ENCODE measurements around the gene PYGB. TPM values are rescaled to one million over a fixed set of nuclear protein-coding genes. Genes with fewer than 3 reads are reported as not detected.

Gene PYGB
- polyA plus RNA-seq, 4 donors, result 25.7 to 38.4 (median 32.7) TPM

- H3K36me3 ChIP-seq (ENCODE audit: control insufficient read depth in 3 of 3, insufficient read depth in 2 of 3, low read depth in 1 of 3, low read length in 3 of 3), result peaks cover 0 to 20% (median 0%) of the 10 kb centered on the region in 3 donors
- no peaks in the 10 kb centered on the region for H3K27me3 ChIP-seq (ENCODE audit: control insufficient read depth in 3 of 3, insufficient read depth in 3 of 3, low read length in 3 of 3)
- peak overlapping the region in 1 of 3 donors; percentile 71 for H3K27ac ChIP-seq (ENCODE audit: low read depth in 1 of 3, low read length in 2 of 3)
- H3K9me3 ChIP-seq (ENCODE audit: control insufficient read depth in 2 of 2, insufficient read depth in 1 of 2, low read depth in 1 of 2, low read length in 1 of 2), result no peaks in the 10 kb centered on the region
- H3K4me3 ChIP-seq (ENCODE audit: low read depth in 1 of 3, low read length in 3 of 3), result no peak overlapping the region
- FAIRE-seq (no peak), DNase-seq (no peak)
- WGBS, 3 donors, result 86 to 91% (median 90%) methylated on average over 11 of the region's 11 CpGs
- H3K4me1 ChIP-seq (ENCODE audit: control insufficient read depth in 3 of 3, insufficient read depth in 2 of 3, low read depth in 1 of 3, low read length in 2 of 3), result peaks cover 2 to 32% (median 3%) of the 10 kb centered on the region in 3 donors
These were observed 5.9 kb downstream of the PYGB start for GRCh38 chr20:25253606-25254275.

- Histone ChIP-seq H3K27me3 (ENCODE audit: control insufficient read depth in 3 of 3, insufficient read depth in 3 of 3, low read length in 3 of 3) (no peaks in the 10 kb centered on the region), H3K36me3 (ENCODE audit: control insufficient read depth in 3 of 3, insufficient read depth in 2 of 3, low read depth in 1 of 3, low read length in 3 of 3) (peaks cover 0 to 28% (median 0%) of the 10 kb centered on the region in 3 donors), H3K4me3 (ENCODE audit: low read depth in 1 of 3, low read length in 3 of 3) (no peak overlapping the region), H3K4me1 (ENCODE audit: control insufficient read depth in 3 of 3, insufficient read depth in 2 of 3, low read depth in 1 of 3, low read length in 2 of 3) (peaks cover 2 to 26% (median 2%) of the 10 kb centered on the region in 3 donors), H3K9me3 (ENCODE audit: control insufficient read depth in 2 of 2, insufficient read depth in 1 of 2, low read depth in 1 of 2, low read length in 1 of 2) (no peaks in the 10 kb centered on the region), H3K27ac (ENCODE audit: low read depth in 1 of 3, low read length in 2 of 3) (no peak overlapping the region)
- no peak for FAIRE-seq
- 61 to 66% (median 65%) methylated on average over 5 of the region's 5 CpGs for WGBS, 3 donors
- no peak for DNase-seq
These were observed 6.7 kb downstream of the PYGB start for GRCh38 chr20:25254571-25254970.

GRCh38 chr20:25254986-25255680 lies 7.2 kb downstream of the PYGB start:
- Histone ChIP-seq H3K36me3 (ENCODE audit: control insufficient read depth in 3 of 3, insufficient read depth in 2 of 3, low read depth in 1 of 3, low read length in 3 of 3) (peaks cover 0 to 30% (median 2%) of the 10 kb centered on the region in 3 donors), H3K9me3 (ENCODE audit: control insufficient read depth in 2 of 2, insufficient read depth in 1 of 2, low read depth in 1 of 2, low read length in 1 of 2) (no peaks in the 10 kb centered on the region), H3K4me3 (ENCODE audit: low read depth in 1 of 3, low read length in 3 of 3) (no peak overlapping the region), H3K27me3 (ENCODE audit: control insufficient read depth in 3 of 3, insufficient read depth in 3 of 3, low read length in 3 of 3) (no peaks in the 10 kb centered on the region), H3K4me1 (ENCODE audit: control insufficient read depth in 3 of 3, insufficient read depth in 2 of 3, low read depth in 1 of 3, low read length in 2 of 3) (peaks cover 2 to 26% (median 2%) of the 10 kb centered on the region in 3 donors), H3K27ac (ENCODE audit: low read depth in 1 of 3, low read length in 2 of 3) (no peak overlapping the region)
- peak in 1 of 2 donors; percentile 75 for DNase-seq
- no peak for FAIRE-seq
- WGBS, 3 donors, result 82 to 86% (median 84%) methylated on average over 12 of the region's 12 CpGs

- no peaks in the 10 kb centered on the region for H3K27me3 ChIP-seq (ENCODE audit: control insufficient read depth in 3 of 3, insufficient read depth in 3 of 3, low read length in 3 of 3)
- H3K27ac ChIP-seq (ENCODE audit: low read depth in 1 of 3, low read length in 2 of 3), result no peak overlapping the region
- no peak overlapping the region for H3K4me3 ChIP-seq (ENCODE audit: low read depth in 1 of 3, low read length in 3 of 3)
- H3K36me3 ChIP-seq (ENCODE audit: control insufficient read depth in 3 of 3, insufficient read depth in 2 of 3, low read depth in 1 of 3, low read length in 3 of 3), result peaks cover 0 to 36% (median 2%) of the 10 kb centered on the region in 3 donors
- 90 to 97% (median 91%) methylated on average over 5 of the region's 5 CpGs for WGBS, 3 donors
- FAIRE-seq (no peak), DNase-seq (no peak)
- no peaks in the 10 kb centered on the region for H3K9me3 ChIP-seq (ENCODE audit: control insufficient read depth in 2 of 2, insufficient read depth in 1 of 2, low read depth in 1 of 2, low read length in 1 of 2)
- peaks cover 2 to 32% (median 2%) of the 10 kb centered on the region in 3 donors for H3K4me1 ChIP-seq (ENCODE audit: control insufficient read depth in 3 of 3, insufficient read depth in 2 of 3, low read depth in 1 of 3, low read length in 2 of 3)
These were observed 8.5 kb downstream of the PYGB start for GRCh38 chr20:25256226-25256859.

GRCh38 chr20:25257130-25257529 lies 9.2 kb downstream of the PYGB start:
- no peak for DNase-seq
- no peaks in the 10 kb centered on the region for H3K9me3 ChIP-seq (ENCODE audit: control insufficient read depth in 2 of 2, insufficient read depth in 1 of 2, low read depth in 1 of 2, low read length in 1 of 2)
- no peak overlapping the region for H3K27ac ChIP-seq (ENCODE audit: low read depth in 1 of 3, low read length in 2 of 3)
- no peak for FAIRE-seq
- H3K36me3 ChIP-seq (ENCODE audit: control insufficient read depth in 3 of 3, insufficient read depth in 2 of 3, low read depth in 1 of 3, low read length in 3 of 3), result peaks cover 0 to 35% (median 2%) of the 10 kb centered on the region in 3 donors
- H3K27me3 ChIP-seq (ENCODE audit: control insufficient read depth in 3 of 3, insufficient read depth in 3 of 3, low read length in 3 of 3), result no peaks in the 10 kb centered on the region
- peaks cover 0 to 30% (median 2%) of the 10 kb centered on the region in 3 donors for H3K4me1 ChIP-seq (ENCODE audit: control insufficient read depth in 3 of 3, insufficient read depth in 2 of 3, low read depth in 1 of 3, low read length in 2 of 3)
- no peak overlapping the region for H3K4me3 ChIP-seq (ENCODE audit: low read depth in 1 of 3, low read length in 3 of 3)
- 90 to 96% (median 93%) methylated on average over 5 of the region's 5 CpGs for WGBS, 3 donors

GRCh38 chr20:25257756-25258475 lies 10.0 kb downstream of the PYGB start:
- DNase-seq (peak; percentile 60 to 71), FAIRE-seq (no peak)
- WGBS, 3 donors, result 49 to 73% (median 62%) methylated on average over 10 of the region's 10 CpGs
- H3K4me3 ChIP-seq (ENCODE audit: low read depth in 1 of 3, low read length in 3 of 3), result no peak overlapping the region
- H3K27ac ChIP-seq (ENCODE audit: low read depth in 1 of 3, low read length in 2 of 3), result no peak overlapping the region
- peaks cover 0 to 23% (median 1%) of the 10 kb centered on the region in 3 donors for H3K4me1 ChIP-seq (ENCODE audit: control insufficient read depth in 3 of 3, insufficient read depth in 2 of 3, low read depth in 1 of 3, low read length in 2 of 3)
- no peaks in the 10 kb centered on the region for H3K27me3 ChIP-seq (ENCODE audit: control insufficient read depth in 3 of 3, insufficient read depth in 3 of 3, low read length in 3 of 3)
- H3K36me3 ChIP-seq (ENCODE audit: control insufficient read depth in 3 of 3, insufficient read depth in 2 of 3, low read depth in 1 of 3, low read length in 3 of 3), result peaks cover 0 to 32% (median 2%) of the 10 kb centered on the region in 3 donors
- H3K9me3 ChIP-seq (ENCODE audit: control insufficient read depth in 2 of 2, insufficient read depth in 1 of 2, low read depth in 1 of 2, low read length in 1 of 2), result no peaks in the 10 kb centered on the region

GRCh38 chr20:25258476-25258805 lies 10.6 kb downstream of the PYGB start:
- Histone ChIP-seq H3K4me1 (ENCODE audit: control insufficient read depth in 3 of 3, insufficient read depth in 2 of 3, low read depth in 1 of 3, low read length in 2 of 3) (peaks cover 0 to 18% (median 0%) of the 10 kb centered on the region in 3 donors), H3K4me3 (ENCODE audit: low read depth in 1 of 3, low read length in 3 of 3) (no peak overlapping the region), H3K36me3 (ENCODE audit: control insufficient read depth in 3 of 3, insufficient read depth in 2 of 3, low read depth in 1 of 3, low read length in 3 of 3) (peaks cover 0 to 30% (median 2%) of the 10 kb centered on the region in 3 donors), H3K27ac (ENCODE audit: low read depth in 1 of 3, low read length in 2 of 3) (no peak overlapping the region), H3K27me3 (ENCODE audit: control insufficient read depth in 3 of 3, insufficient read depth in 3 of 3, low read length in 3 of 3) (no peaks in the 10 kb centered on the region), H3K9me3 (ENCODE audit: control insufficient read depth in 2 of 2, insufficient read depth in 1 of 2, low read depth in 1 of 2, low read length in 1 of 2) (no peaks in the 10 kb centered on the region)
- DNase-seq, result no peak
- FAIRE-seq, result no peak
- WGBS, 3 donors, result 89 to 94% (median 90%) methylated on average over 8 of the region's 8 CpGs

- 78 to 94% (median 86%) methylated on average over 4 of the region's 4 CpGs for WGBS, 3 donors
- Histone ChIP-seq H3K36me3 (ENCODE audit: control insufficient read depth in 3 of 3, insufficient read depth in 2 of 3, low read depth in 1 of 3, low read length in 3 of 3) (peaks cover 0 to 30% (median 2%) of the 10 kb centered on the region in 3 donors), H3K4me1 (ENCODE audit: control insufficient read depth in 3 of 3, insufficient read depth in 2 of 3, low read depth in 1 of 3, low read length in 2 of 3) (peaks cover 0 to 16% (median 0%) of the 10 kb centered on the region in 3 donors), H3K27ac (ENCODE audit: low read depth in 1 of 3, low read length in 2 of 3) (no peak overlapping the region), H3K9me3 (ENCODE audit: control insufficient read depth in 2 of 2, insufficient read depth in 1 of 2, low read depth in 1 of 2, low read length in 1 of 2) (no peaks in the 10 kb centered on the region), H3K4me3 (ENCODE audit: low read depth in 1 of 3, low read length in 3 of 3) (no peak overlapping the region), H3K27me3 (ENCODE audit: control insufficient read depth in 3 of 3, insufficient read depth in 3 of 3, low read length in 3 of 3) (no peaks in the 10 kb centered on the region)
- DNase-seq (no peak), FAIRE-seq (no peak)
These were observed 10.9 kb downstream of the PYGB start for GRCh38 chr20:25258828-25259227.
